GM13976 (cell line): ENCODE measurements around the gene TNS3.

Experiments
- DNase-seq: peaks from one replicate; pipeline ENCODE4 v3.0.0; 2012; ENCODE audit warnings: low spot score
- CTCF ChIP-seq: IDR thresholded peaks from 2 replicates; pipeline ENCODE4 v1.5.1; 2012; ENCODE audit warnings: borderline replicate concordance, mild to moderate bottlenecking; ENCODE audit not compliant: insufficient read depth; ENCODE audit errors: extremely low read depth, missing control alignments, control extremely low read depth
- in situ Hi-C: fragments of 300-500 bp; cut with MboI; formaldehyde crosslinking; loops from one replicate; pipeline ENCODE4 v1.12.0; 2022; ENCODE audit warnings: low sequenced_read_pairs, mixed read lengths, inconsistent platforms; ENCODE audit not compliant: unreplicated experiment

TNS3 gene

GRCh38 chr7:47249361-47249760 is 332.6 kb downstream of the TNS3 start:
- DNase-seq: no peak
- TF ChIP-seq CTCF: no peak
- in situ Hi-C loops: no loop called here

- TF ChIP-seq CTCF: no peak
- no peak for DNase-seq
Observed at GRCh38 chr7:47248797-47249196, 333.1 kb downstream of the TNS3 start.

GRCh38 chr7:47247132-47247531 is 334.8 kb downstream of the TNS3 start:
- in situ Hi-C loops: no loop called here
- TF ChIP-seq CTCF: no peak
- no peak for DNase-seq

More at GRCh38 chr7:47248797-47249196, 333.1 kb downstream of the TNS3 start:
- in situ Hi-C loops: no loop called here

GRCh38 chr7:47244692-47245091 is 337.2 kb downstream of the TNS3 start:
- in situ Hi-C loops: no loop called here
- TF ChIP-seq CTCF: no peak
- no peak for DNase-seq

GRCh38 chr7:47241112-47242065 is 340.5 kb downstream of the TNS3 start:
- no peak for DNase-seq
- TF ChIP-seq CTCF: no peak
- in situ Hi-C loops: no loop called here

GRCh38 chr7:47239931-47240421 is 341.9 kb downstream of the TNS3 start:
- in situ Hi-C loops: no loop called here
- TF ChIP-seq CTCF: no peak
- DNase-seq: no peak
